Stimulated activated CD8-positive, alpha-beta memory T cell treated with anti-CD3 and anti-CD28 coated beads, Interleukin-4, amount 100 ng/mL, for 24 hours (primary cell): ENCODE results near the gene GRAMD1B.

ENCODE experiments used
- DNase-seq: peaks from one replicate; pipeline ENCODE4 v3.0.0-alpha.2; 2020; ENCODE audit warnings: low read depth

GRAMD1B gene

DNA sequence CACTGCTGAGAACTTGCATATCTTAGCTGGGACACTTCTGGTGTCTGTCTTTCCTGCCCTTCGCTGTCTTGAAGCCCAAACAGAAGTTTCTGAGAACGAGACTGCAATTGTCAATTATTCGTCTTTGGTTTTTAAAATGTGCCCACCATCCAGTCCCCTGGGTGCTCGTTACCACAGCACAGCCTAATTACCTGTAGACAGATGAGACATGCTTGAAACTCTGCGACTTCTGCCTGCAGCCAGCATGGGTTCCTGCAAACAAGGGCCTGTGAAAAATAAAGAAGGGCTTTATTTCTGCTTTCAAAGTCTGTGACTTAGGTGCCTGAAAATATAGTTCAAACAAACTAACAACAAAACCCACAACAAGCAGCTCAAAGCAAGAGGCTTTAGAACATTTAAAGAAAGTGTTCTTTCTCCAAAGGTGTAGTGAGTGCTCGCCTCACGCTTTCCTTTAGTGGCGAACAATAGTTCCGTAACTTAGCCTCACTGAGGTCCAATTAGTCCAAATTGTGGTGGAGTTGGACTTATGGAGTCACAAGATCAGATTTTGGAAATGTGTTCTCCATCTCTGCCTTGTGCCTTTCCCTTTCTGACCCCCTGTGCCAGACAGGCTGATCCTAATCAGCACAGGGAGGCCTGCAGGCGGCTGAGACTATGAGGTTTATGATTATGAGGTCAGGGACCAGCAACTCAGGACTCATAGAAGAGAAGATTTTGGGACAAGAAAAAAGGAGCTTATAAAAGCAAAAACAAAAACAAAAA lies 20.4 kb upstream of the GRAMD1B start:
- DNase-seq, result no peak

DNA sequence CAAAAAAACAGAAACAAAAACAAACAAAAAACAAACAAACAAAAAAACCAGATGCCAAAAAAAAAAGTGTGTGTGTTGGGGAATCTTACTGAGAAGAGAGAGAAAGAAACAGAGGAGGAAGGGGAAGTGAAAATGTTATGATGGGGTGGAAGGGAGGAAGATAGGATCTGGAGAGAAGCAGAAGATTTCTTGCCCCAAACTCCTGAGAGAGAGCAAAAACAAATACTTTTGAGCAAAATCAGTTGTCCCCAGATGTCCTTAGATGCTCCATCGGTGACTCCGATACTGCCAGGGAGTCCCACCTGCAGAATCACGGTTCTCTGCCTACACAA lies 19.9 kb upstream of the GRAMD1B start:
- DNase-seq, result no peak

DNA sequence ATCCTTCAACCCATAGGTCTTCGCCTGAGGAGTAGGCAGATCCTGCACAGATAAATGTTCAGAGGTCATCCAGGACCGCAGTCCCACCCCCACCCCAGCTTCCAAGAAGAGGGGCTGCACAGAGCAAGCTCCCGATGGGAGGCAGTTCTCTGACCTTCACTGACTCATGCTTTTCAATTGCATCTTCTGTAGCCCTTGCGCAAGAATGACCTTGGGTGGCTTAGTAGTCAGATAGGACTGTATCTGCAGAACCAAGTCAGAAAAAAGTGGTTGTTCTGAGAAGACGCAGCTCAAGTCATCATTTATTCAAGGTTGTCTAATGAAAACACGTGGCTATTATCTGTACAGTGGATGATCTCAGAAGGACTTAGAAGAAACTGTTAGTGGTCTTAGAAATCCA lies 16.4 kb upstream of the GRAMD1B start:
- no peak for DNase-seq

- no peak for DNase-seq
These were observed 13.5 kb upstream of the GRAMD1B start for GRCh38 chr11:123416566-123416965.

GRCh38 chr11:123418351-123419114 lies 11.5 kb upstream of the GRAMD1B start:
- no peak for DNase-seq

- no peak for DNase-seq
These were observed 10.2 kb upstream of the GRAMD1B start for GRCh38 chr11:123419731-123420452.

DNA sequence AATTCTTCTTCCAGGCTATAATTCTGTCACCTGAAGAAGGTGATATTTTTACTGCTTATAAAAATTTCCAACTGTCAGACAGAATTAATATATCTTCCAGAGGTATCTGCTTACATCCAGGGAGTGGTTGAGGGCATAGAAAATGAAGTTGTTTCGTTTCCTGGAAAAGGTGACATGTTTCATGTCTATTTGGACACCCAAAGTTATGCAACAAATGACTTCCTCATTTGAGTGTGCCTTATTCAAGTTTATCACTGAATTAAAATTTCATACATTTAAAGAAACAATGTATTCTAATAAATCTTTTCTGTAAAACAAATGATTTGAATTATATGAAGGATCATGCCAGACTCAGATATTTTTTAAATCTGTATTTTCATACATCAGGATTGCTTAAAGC lies 8.5 kb upstream of the GRAMD1B start:
- no peak for DNase-seq

DNA sequence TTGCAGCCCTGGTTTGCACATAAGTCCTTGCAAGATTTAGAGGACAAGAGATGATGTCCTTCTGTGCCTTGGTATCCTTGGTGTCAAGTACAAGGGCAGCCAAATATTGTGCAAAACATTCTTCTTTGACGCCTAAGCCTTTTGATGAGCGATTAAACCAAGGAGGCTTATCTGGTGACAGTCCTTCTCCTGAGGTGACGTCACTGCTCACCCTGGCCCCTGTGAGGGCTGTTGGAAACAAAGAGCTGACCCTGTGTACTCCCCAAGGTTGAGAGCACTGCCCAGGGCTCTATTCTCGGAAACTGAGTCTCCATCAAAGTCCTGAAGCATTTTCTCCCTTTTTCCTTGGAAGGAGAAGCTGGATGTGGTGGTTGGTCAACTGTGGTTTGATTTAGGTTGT lies 4.7 kb upstream of the GRAMD1B start:
- DNase-seq, result no peak

- no peak for DNase-seq
These were observed 3.3 kb upstream of the GRAMD1B start for GRCh38 chr11:123426789-123427188.

- no peak for DNase-seq
These were observed 2.7 kb upstream of the GRAMD1B start for GRCh38 chr11:123427405-123427804.

DNA sequence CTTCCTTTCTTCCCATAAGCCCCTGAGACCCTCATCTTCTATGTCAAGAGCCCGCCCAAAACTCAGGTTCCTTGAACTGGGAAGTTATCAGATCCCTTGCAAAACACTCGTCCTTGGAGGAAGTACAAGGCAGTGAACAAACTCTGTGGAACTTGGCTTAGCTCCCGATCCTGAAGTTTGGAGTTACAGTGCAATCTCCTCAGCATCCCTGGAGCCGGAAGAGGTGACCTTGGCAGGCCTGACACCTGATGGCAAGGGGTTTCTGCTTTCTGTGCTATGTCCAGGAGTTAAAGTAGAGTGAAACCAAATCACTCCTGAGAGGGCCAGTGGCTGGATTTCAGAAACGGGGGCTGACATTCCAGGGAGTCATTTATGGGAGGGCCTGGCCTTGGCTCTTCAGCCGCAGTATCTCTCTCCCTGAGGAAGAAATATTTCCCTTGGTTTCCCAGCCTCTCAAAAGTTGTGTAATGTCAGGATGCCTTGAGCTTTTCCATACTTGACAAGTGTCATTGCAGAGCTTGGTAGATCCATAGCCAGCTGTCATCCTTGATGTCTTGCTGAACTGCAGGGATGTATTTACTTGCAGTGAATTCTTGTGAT lies 1.9 kb upstream of the GRAMD1B start:
- no peak for DNase-seq

GRCh38 chr11:123429336-123429735 lies 733 bp upstream of the GRAMD1B start:
- no peak for DNase-seq

- DNase-seq, result peak; percentile 30
These were observed 840 bp downstream of the GRAMD1B start for GRCh38 chr11:123430721-123431497.

DNA sequence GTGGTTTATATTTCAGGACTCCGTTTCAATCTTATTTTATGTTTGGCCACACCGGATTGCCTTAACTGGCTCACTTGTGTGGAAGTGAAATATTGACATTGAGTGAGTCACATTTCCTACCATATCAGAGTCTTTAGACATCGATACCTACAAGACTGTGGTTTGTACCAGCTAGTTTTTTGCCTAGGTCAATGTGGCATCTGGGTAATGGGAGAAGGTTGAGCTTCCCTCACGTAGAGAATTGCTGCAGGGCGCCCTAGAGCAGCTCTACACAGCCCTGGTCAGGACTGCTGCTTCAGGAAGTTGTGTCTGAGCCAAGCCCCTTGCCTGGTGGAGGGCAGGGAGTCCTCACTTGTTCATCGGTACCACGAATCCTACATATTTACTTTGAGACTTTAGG lies 1.6 kb downstream of the GRAMD1B start:
- no peak for DNase-seq

DNA sequence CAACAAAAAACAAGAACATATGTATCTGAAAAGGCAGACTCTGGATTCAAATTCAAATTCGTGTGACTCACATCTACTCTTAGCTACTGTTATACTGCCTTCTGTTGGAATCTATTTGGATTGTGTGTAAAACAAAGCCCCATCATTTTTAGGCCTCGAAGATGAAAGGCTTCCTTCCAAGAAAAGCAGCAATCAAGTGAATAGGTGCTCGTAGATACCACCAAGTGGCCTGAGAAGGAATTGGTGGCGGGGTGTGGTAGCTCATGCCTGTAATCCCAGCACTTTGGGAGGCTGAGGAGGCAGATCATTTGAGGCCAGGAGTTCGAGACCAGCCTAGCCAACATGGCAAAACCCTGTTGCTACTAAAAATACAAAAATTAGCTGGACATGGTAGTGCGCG lies 4.2 kb downstream of the GRAMD1B start:
- no peak for DNase-seq

- DNase-seq, result no peak
These were observed 4.8 kb downstream of the GRAMD1B start for GRCh38 chr11:123434911-123435310.

GRCh38 chr11:123437236-123437979 lies 7.3 kb downstream of the GRAMD1B start:
- no peak for DNase-seq

DNA sequence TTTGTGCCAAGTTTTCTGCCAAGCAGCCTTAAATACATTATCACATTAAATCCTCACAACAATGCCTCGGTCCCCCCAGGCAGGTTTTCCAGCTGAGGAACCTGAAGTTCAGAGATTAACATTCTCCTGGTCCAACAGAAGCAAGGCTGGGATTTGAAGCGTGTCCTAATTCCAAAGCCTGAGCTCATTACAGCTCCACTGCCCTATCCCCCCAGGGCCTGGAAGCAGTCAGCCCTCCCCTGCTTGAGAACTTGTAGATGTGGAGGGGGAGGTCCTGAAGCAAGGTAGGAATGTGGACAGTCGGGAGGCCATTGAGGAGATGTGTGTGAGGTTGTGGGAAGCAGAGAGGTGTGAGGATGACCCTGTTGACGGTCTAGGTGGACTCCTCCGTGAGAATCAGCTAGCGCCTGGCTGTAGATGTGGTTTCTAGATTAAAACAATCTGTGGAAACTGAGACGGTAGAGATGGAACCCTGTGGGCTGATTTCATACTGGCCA lies 8.1 kb downstream of the GRAMD1B start:
- no peak for DNase-seq

- DNase-seq, result no peak
These were observed 9.5 kb downstream of the GRAMD1B start for GRCh38 chr11:123439616-123440015.

GRCh38 chr11:123441161-123441560 lies 11.1 kb downstream of the GRAMD1B start:
- DNase-seq, result no peak
